ENCODE measurements around the gene TOMM40. TPM values are rescaled to one million over a fixed set of nuclear protein-coding genes. Genes with fewer than 3 reads are reported as not detected.
"Not testable (repeated sequence)": the region's sequence is repeated elsewhere in the genome, so short reads cannot be mapped to it uniquely, and the experiment has no call there.

The TOMM40 gene
- polyA plus RNA-seq, 4 donors, result 24.6 to 82.7 (median 29.0) TPM

- no peaks in the 10 kb centered on the region for H3K9me3 ChIP-seq (ENCODE audit: control insufficient read depth in 2 of 2, insufficient read depth in 1 of 2, low read depth in 1 of 2, low read length in 1 of 2)
- peaks cover 0 to 82% (median 2%) of the 10 kb centered on the region in 3 donors for H3K36me3 ChIP-seq (ENCODE audit: control insufficient read depth in 3 of 3, insufficient read depth in 2 of 3, low read depth in 1 of 3, low read length in 3 of 3)
- H3K4me1 ChIP-seq (ENCODE audit: control insufficient read depth in 3 of 3, insufficient read depth in 2 of 3, low read depth in 1 of 3, low read length in 2 of 3), result peaks cover 0 to under 1% (median 0%) of the 10 kb centered on the region in 3 donors
- no peaks in the 10 kb centered on the region for H3K27me3 ChIP-seq (ENCODE audit: control insufficient read depth in 3 of 3, insufficient read depth in 3 of 3, low read length in 3 of 3)
- H3K27ac ChIP-seq (ENCODE audit: low read depth in 1 of 3, low read length in 2 of 3), result no peak overlapping the region
- 89 to 96% (median 95%) methylated on average over 4 of the region's 4 CpGs for WGBS, 3 donors
- no peak for DNase-seq
- no peak overlapping the region for H3K4me3 ChIP-seq (ENCODE audit: low read depth in 1 of 3, low read length in 3 of 3)
- no peak for FAIRE-seq
Observed at GRCh38 chr19:44884566-44884965, 6.5 kb upstream of the TOMM40 start.

GRCh38 chr19:44886141-44886540 lies 4.9 kb upstream of the TOMM40 start:
- DNase-seq (no peak), FAIRE-seq (no peak)
- whole genome bisulfite sequencing, 3 donors, result 91 to 95% (median 93%) methylated on average over 6 of the region's 6 CpGs
- peaks cover 0 to 70% (median 2%) of the 10 kb centered on the region in 3 donors for H3K36me3 ChIP-seq (ENCODE audit: control insufficient read depth in 3 of 3, insufficient read depth in 2 of 3, low read depth in 1 of 3, low read length in 3 of 3)
- no peaks in the 10 kb centered on the region for H3K27me3 ChIP-seq (ENCODE audit: control insufficient read depth in 3 of 3, insufficient read depth in 3 of 3, low read length in 3 of 3)
- H3K27ac ChIP-seq (ENCODE audit: low read depth in 1 of 3, low read length in 2 of 3), result no peak overlapping the region
- peaks cover 0 to 7% (median 0%) of the 10 kb centered on the region in 3 donors for H3K4me1 ChIP-seq (ENCODE audit: control insufficient read depth in 3 of 3, insufficient read depth in 2 of 3, low read depth in 1 of 3, low read length in 2 of 3)
- no peaks in the 10 kb centered on the region for H3K9me3 ChIP-seq (ENCODE audit: control insufficient read depth in 2 of 2, insufficient read depth in 1 of 2, low read depth in 1 of 2, low read length in 1 of 2)
- no peak overlapping the region for H3K4me3 ChIP-seq (ENCODE audit: low read depth in 1 of 3, low read length in 3 of 3)

- Histone ChIP-seq H3K27ac (ENCODE audit: low read depth in 1 of 3, low read length in 2 of 3) (no peak overlapping the region), H3K36me3 (ENCODE audit: control insufficient read depth in 3 of 3, insufficient read depth in 2 of 3, low read depth in 1 of 3, low read length in 3 of 3) (peaks cover 0 to 59% (median 2%) of the 10 kb centered on the region in 3 donors), H3K9me3 (ENCODE audit: control insufficient read depth in 2 of 2, insufficient read depth in 1 of 2, low read depth in 1 of 2, low read length in 1 of 2) (no peaks in the 10 kb centered on the region), H3K27me3 (ENCODE audit: control insufficient read depth in 3 of 3, insufficient read depth in 3 of 3, low read length in 3 of 3) (no peaks in the 10 kb centered on the region), H3K4me3 (ENCODE audit: low read depth in 1 of 3, low read length in 3 of 3) (no peak overlapping the region), H3K4me1 (ENCODE audit: control insufficient read depth in 3 of 3, insufficient read depth in 2 of 3, low read depth in 1 of 3, low read length in 2 of 3) (peaks cover 2 to 15% (median 3%) of the 10 kb centered on the region in 3 donors)
- 88 to 91% (median 90%) methylated on average over 4 of the region's 4 CpGs for WGBS, 3 donors
- no peak for FAIRE-seq
- no peak for DNase-seq
Observed at GRCh38 chr19:44887648-44888047, 3.4 kb upstream of the TOMM40 start.

DNA sequence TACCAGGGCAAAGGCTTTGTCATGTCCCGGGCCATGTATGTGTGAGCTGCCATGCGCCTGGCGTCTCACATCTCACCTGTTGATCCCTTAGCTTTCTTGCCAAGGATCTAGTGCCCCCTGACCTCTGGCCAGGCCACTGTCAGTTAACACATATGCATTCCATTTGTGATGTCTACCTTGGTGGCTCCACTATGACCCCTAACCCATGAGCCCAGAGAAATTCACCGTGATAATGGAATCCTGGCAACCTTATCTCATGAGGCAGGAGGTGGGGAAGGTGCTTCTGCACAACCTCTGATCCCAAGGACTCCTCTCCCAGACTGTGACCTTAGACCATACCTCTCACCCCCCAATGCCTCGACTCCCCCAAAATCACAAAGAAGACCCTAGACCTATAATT lies 2.7 kb upstream of the TOMM40 start:
- H3K4me3 ChIP-seq (ENCODE audit: low read depth in 1 of 3, low read length in 3 of 3); H3K27me3 ChIP-seq (ENCODE audit: control insufficient read depth in 3 of 3, insufficient read depth in 3 of 3, low read length in 3 of 3); DNase-seq; H3K27ac ChIP-seq (ENCODE audit: low read depth in 1 of 3, low read length in 2 of 3); FAIRE-seq; H3K9me3 ChIP-seq (ENCODE audit: control insufficient read depth in 2 of 2, insufficient read depth in 1 of 2, low read depth in 1 of 2, low read length in 1 of 2): not testable (repeated sequence)
- 73 to 85% (median 83%) methylated on average over 4 to 5 of the region's 5 CpGs for WGBS, 3 donors
- Histone ChIP-seq H3K4me1 (ENCODE audit: control insufficient read depth in 3 of 3, insufficient read depth in 2 of 3, low read depth in 1 of 3, low read length in 2 of 3) (peaks cover 2 to 15% (median 3%) of the 10 kb centered on the region in 3 donors), H3K36me3 (ENCODE audit: control insufficient read depth in 3 of 3, insufficient read depth in 2 of 3, low read depth in 1 of 3, low read length in 3 of 3) (peaks cover 0 to 59% (median 2%) of the 10 kb centered on the region in 3 donors)

- H3K4me1 ChIP-seq (ENCODE audit: control insufficient read depth in 3 of 3, insufficient read depth in 2 of 3, low read depth in 1 of 3, low read length in 2 of 3), result peaks cover 2 to 15% (median 3%) of the 10 kb centered on the region in 3 donors
- H3K27ac ChIP-seq (ENCODE audit: low read depth in 1 of 3, low read length in 2 of 3), result peak overlapping the region in 2 of 3 donors; percentile 89 to 96
- peaks cover 3 to 63% (median 3%) of the 10 kb centered on the region in 3 donors for H3K36me3 ChIP-seq (ENCODE audit: control insufficient read depth in 3 of 3, insufficient read depth in 2 of 3, low read depth in 1 of 3, low read length in 3 of 3)
- H3K27me3 ChIP-seq (ENCODE audit: control insufficient read depth in 3 of 3, insufficient read depth in 3 of 3, low read length in 3 of 3), result no peaks in the 10 kb centered on the region
- peak overlapping the region; percentile 23 to 62 (median 34) for H3K4me3 ChIP-seq (ENCODE audit: low read depth in 1 of 3, low read length in 3 of 3)
- no peak for FAIRE-seq
- 28 to 51% (median 43%) methylated on average over 17 of the region's 17 CpGs for WGBS, 3 donors
- no peaks in the 10 kb centered on the region for H3K9me3 ChIP-seq (ENCODE audit: control insufficient read depth in 2 of 2, insufficient read depth in 1 of 2, low read depth in 1 of 2, low read length in 1 of 2)
- DNase-seq, result peak in 1 of 2 donors; percentile 32
Observed at GRCh38 chr19:44889830-44890365, 1.2 kb upstream of the TOMM40 start.

GRCh38 chr19:44890366-44891015 lies 563 bp upstream of the TOMM40 start:
- peak; percentile 100 for DNase-seq

DNA sequence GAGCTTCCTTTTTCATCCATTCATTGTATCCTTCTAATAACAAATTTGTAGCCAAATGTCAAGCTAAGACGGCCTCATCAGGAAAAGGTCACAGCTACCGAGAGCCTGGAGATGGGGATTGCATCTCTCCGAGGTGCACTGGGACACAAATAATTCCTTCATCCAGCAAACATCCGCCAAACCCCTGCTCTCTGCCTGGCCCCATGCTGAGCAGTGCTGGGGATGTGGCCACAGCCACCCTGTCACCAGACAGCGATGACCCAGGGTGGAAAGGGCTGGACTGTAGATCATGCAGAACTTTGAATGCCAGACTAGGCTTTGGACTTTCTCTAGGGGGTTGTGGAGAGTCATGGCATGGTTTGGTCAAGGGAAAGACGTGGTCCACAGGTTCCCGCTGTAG lies 1.9 kb downstream of the TOMM40 start:
- Histone ChIP-seq H3K4me1 (ENCODE audit: control insufficient read depth in 3 of 3, insufficient read depth in 2 of 3, low read depth in 1 of 3, low read length in 2 of 3) (peaks cover 2 to 15% (median 3%) of the 10 kb centered on the region in 3 donors), H3K27ac (ENCODE audit: low read depth in 1 of 3, low read length in 2 of 3) (no peak overlapping the region), H3K4me3 (ENCODE audit: low read depth in 1 of 3, low read length in 3 of 3) (no peak overlapping the region), H3K9me3 (ENCODE audit: control insufficient read depth in 2 of 2, insufficient read depth in 1 of 2, low read depth in 1 of 2, low read length in 1 of 2) (no peaks in the 10 kb centered on the region), H3K27me3 (ENCODE audit: control insufficient read depth in 3 of 3, insufficient read depth in 3 of 3, low read length in 3 of 3) (no peaks in the 10 kb centered on the region), H3K36me3 (ENCODE audit: control insufficient read depth in 3 of 3, insufficient read depth in 2 of 3, low read depth in 1 of 3, low read length in 3 of 3) (peaks cover 7 to 67% (median 7%) of the 10 kb centered on the region in 3 donors)
- no peak for FAIRE-seq
- no peak for DNase-seq
- WGBS, 3 donors, result 88 to 92% (median 90%) methylated on average over 7 of the region's 7 CpGs

More at GRCh38 chr19:44890366-44891015, 563 bp upstream of the TOMM40 start:
- WGBS, 3 donors, result 0% methylated on average over 39 to 40 of the region's 40 CpGs
- peak overlapping the region; percentile 89 to 96 (median 93) for H3K27ac ChIP-seq (ENCODE audit: low read depth in 1 of 3, low read length in 2 of 3)
- H3K36me3 ChIP-seq (ENCODE audit: control insufficient read depth in 3 of 3, insufficient read depth in 2 of 3, low read depth in 1 of 3, low read length in 3 of 3), result peaks cover 3 to 66% (median 4%) of the 10 kb centered on the region in 3 donors
- H3K9me3 ChIP-seq (ENCODE audit: control insufficient read depth in 2 of 2, insufficient read depth in 1 of 2, low read depth in 1 of 2, low read length in 1 of 2), result no peaks in the 10 kb centered on the region
- peaks cover 2 to 15% (median 3%) of the 10 kb centered on the region in 3 donors for H3K4me1 ChIP-seq (ENCODE audit: control insufficient read depth in 3 of 3, insufficient read depth in 2 of 3, low read depth in 1 of 3, low read length in 2 of 3)
- FAIRE-seq, result peak; percentile 76
- H3K27me3 ChIP-seq (ENCODE audit: control insufficient read depth in 3 of 3, insufficient read depth in 3 of 3, low read length in 3 of 3), result no peaks in the 10 kb centered on the region
- H3K4me3 ChIP-seq (ENCODE audit: low read depth in 1 of 3, low read length in 3 of 3), result peak overlapping the region; percentile 34 to 62 (median 42)

- no peak for DNase-seq
- FAIRE-seq, result no peak
- Histone ChIP-seq H3K36me3 (ENCODE audit: control insufficient read depth in 3 of 3, insufficient read depth in 2 of 3, low read depth in 1 of 3, low read length in 3 of 3) (peaks cover 7 to 67% (median 9%) of the 10 kb centered on the region in 3 donors), H3K4me1 (ENCODE audit: control insufficient read depth in 3 of 3, insufficient read depth in 2 of 3, low read depth in 1 of 3, low read length in 2 of 3) (peaks cover 2 to 15% (median 3%) of the 10 kb centered on the region in 3 donors), H3K27me3 (ENCODE audit: control insufficient read depth in 3 of 3, insufficient read depth in 3 of 3, low read length in 3 of 3) (no peaks in the 10 kb centered on the region), H3K9me3 (ENCODE audit: control insufficient read depth in 2 of 2, insufficient read depth in 1 of 2, low read depth in 1 of 2, low read length in 1 of 2) (no peaks in the 10 kb centered on the region), H3K4me3 (ENCODE audit: low read depth in 1 of 3, low read length in 3 of 3) (no peak overlapping the region), H3K27ac (ENCODE audit: low read depth in 1 of 3, low read length in 2 of 3) (no peak overlapping the region)
- 89 to 94% (median 93%) methylated on average over 16 to 18 of the region's 18 CpGs for WGBS, 3 donors
Observed at GRCh38 chr19:44893332-44894051, 2.4 kb downstream of the TOMM40 start.
